GM19328 (cell line): ENCODE data around the gene FBH1.
A peak's percentile ranks its signal among the peaks of the same experiment; 100 is the strongest.

Experiments
- ATAC-seq: cut with Tn5 transposase; IDR thresholded peaks from one replicate; pipeline ENCODE4 v1.9.1; 2021; ENCODE audit warnings: mild to moderate bottlenecking, moderate library complexity; ENCODE audit not compliant: unreplicated experiment

FBH1 gene

DNA sequence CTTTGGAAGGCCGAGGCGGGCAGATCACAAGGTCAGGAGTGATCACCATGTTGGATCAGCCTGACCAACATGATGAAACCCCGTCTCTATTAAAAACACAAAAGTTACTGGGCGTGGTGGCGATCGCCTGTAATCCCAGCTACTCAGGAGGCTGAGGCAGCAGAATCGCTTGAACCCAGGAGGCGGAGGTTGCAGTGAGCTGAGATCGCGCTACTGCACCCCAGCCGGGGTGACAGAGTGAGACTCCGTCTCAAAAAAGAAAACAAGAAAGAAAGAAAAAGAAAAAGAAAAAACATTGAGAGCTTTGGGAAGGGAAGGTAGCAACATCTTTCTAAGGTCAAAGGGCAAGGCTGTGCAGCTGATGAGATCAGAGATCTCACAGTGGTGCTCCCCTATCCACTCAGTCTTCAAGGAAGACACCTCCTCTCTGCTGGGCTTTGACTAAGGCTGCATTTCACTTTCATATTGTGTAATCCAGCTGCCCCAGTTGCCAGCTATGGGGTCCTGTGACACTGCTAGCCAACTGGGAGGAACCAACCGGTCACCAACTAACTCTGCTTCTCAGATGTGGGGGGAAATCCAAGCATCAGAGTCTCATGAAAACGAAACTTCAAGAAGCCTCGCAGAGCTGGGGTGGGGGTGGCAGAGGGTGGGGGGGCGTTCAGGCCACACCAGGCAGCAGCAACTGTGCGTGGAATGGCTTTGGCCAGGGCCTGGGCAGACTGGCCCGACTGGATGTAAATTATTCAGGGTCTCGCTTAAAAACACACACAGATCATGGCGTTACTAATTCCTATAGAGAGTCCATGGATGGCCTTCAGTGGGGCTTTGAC, 85.8 kb downstream of the FBH1 start:
- ATAC-seq: peak; percentile 41

DNA sequence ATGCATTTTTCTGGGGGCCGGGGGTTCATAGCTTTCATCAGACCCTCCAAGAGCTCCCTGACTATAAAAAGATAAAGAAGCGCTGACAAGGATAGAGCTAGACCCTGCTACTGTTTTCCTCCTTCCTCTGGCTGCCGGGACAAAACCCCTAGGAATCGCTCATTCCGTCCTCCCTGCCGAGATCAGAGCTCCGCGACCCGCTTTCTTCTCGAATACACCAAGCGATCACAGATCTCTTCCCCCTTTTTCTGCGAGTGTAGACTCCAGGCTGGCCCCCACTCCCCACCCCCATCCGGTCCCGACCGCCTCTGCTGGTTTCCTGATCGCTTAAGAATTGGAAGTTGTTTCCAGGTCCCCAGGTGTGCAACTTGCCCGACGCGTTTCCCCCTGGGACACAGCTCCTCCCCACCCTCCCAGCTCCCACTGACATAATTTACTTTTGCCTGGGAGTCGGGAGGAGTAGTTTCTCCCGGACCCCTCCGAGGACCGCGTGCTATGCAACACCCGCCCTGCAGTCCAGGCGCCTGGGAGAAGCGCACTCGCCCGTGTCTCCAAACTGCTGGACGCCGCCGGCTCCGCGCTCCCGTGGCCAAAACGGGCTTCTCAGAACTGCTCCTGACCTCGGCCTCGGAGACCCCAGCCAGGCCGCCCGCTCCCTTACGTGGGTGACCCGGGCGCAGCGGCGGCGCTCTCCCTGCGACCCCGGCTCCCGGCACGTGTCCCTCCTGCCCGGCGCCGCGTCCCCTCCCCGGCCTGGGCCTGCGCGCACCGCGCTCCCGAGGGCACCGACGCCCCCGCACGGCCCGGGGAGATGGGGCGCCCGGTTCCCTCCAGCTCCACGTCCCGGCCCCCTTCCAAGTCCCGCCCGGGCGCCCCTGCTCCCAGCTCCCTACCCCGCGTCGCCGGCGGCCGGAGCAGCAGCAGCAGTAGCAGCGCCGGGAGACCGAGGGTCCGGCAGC, 86.7 kb downstream of the FBH1 start:
- ATAC-seq: peak; percentile 17

DNA sequence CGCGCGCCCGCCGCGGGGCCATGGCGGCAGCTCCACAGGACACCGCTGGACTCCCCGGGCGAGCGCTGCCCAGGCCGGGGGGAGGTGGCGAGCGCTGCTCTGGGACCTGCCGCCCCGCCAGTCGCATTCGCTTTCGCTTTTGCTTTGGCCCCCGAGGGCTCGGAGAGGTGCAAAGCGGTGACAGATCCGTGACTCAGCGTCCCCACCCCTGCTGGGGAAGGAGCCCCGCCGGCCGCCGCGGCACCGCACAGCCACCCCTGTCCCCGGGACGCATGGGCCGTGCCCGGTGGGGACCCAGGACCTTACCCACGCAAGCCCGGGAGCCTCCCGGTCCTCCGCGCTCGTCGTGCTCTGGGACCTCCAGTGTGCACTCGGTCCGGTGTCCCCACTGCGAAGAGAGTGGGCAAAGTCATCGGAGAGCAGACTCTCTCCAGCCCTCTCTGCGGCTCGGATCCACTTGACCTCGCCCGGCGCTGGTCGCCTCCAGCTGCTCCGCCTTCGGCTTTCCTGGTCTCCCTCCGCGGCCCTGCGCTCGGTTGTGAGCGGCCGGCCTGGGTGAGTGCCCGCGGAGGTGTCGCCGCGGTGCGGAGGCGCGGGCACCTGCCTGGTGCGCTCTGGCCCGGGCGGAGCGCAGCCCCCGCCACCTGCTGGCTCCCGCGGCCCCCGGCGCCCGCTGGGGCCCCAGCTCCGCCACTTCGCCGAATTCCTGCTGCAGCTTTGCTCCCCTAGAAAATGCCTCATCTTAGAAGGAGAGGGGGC, 87.6 kb downstream of the FBH1 start, which contains the start of gene IL15RA:
TSS of gene IL15RA (minus strand) at position 73 of the 759 bp plus-strand sequence. CDS start at position 22, 51 bp downstream.
- peak; percentile 53 for ATAC-seq

DNA sequence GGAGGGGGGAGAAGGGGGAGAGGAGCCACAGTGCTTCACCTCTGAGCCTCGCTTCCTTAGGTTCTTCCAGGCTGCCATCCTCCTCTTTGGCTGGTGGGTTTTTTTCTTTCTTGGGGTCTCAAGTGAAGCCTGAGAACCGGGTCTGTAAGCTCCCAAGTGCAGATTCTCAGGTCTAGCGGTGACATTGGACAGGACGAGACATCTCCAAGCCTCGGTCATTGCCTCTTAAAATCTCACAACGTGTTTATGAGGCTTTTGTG, 88.1 kb downstream of the FBH1 start:
- no peak for ATAC-seq

DNA sequence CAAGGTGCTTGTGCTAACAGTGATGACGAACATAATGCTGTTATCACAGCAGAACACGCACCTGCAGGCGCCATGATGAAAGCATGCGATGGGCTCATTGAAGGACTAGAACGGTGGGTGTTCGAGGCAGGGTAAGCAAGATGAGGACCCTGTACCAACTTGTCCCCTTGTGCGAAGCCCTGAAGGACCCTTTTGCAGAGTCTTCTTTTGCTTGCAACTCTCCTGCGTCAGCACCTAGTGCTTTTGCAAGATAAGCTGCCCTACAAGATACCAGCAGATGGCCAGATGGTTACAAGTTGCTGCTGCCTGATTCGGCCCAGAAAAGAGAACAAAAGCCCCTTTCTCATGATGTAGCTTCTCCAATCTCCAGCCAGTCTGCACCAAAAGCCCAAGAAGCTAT, 91.5 kb downstream of the FBH1 start:
- no peak for ATAC-seq

DNA sequence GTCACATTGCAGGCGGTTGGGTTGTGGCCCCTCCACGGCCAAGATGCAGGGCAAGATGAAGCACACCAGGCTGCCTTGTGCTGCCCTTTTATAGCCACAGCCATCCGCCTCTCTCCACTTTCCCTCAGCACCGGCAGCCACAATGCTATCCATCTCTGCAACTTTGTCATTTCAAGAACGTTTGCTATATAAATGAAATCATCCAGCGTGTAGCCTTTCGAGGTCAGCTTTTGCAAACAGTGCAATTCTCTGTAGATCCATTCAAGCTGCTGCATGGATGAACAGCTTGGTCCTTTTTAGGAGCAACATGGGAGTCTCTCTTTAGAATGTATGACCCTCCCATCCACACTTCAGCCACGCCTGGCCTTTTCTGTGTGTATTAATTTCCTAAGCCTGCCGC, 93.7 kb downstream of the FBH1 start:
- no peak for ATAC-seq

DNA sequence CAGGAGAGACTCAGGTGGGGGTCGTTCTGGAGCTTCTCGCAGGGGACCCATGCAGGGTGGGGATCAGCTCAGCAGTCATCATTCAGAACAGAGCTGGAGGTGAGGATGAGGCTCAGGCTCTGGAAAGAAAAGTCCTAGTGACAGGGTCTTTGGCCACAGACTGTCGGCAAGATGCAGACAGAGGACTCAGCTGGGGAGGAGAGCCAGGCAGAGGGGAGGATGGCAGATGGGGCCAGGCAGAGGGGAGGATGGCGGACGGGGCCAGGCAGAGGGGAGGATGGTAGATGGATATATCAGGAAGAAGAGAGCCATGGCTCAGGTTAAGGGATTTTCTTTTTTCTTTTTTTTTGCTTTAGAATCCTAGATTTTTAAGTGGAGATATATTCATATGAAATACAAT, 95.0 kb downstream of the FBH1 start:
- ATAC-seq: no peak
